Measurements from ENCODE around the gene PIM3.

The PIM3 gene

GRCh38 chr22:49943405-49943765 is 17.2 kb upstream of the PIM3 start:
- DNase-seq (ENCODE audit: low read depth): no peak

- no peak for DNase-seq (ENCODE audit: low read depth)
Measured at GRCh38 chr22:49943771-49944398, 16.7 kb upstream of the PIM3 start.

DNA sequence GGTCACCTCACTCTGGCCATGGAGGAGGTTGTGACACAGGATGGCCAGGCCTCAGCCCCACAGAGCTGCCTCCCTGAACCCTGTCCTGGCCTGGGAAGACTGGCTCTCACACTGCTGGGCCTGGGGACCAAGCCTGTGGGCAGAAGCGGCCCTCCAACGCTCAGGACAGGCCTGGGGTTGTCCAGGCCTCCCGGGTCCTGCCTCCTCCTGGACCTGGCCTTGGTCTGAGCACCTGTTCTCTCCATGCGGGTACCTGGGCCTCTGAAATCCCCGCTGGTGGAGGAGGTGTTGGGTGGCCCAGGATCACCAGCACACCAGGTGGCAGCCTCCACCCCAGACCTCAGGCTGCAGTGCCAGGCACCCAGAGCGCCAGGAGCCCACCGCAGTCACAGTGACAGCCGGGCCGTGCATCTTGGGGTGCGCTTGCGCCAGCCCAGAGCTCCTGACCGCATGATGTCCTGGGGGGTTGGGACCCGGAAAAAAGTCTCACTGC is 16.1 kb upstream of the PIM3 start:
- no peak for DNase-seq (ENCODE audit: low read depth)

DNA sequence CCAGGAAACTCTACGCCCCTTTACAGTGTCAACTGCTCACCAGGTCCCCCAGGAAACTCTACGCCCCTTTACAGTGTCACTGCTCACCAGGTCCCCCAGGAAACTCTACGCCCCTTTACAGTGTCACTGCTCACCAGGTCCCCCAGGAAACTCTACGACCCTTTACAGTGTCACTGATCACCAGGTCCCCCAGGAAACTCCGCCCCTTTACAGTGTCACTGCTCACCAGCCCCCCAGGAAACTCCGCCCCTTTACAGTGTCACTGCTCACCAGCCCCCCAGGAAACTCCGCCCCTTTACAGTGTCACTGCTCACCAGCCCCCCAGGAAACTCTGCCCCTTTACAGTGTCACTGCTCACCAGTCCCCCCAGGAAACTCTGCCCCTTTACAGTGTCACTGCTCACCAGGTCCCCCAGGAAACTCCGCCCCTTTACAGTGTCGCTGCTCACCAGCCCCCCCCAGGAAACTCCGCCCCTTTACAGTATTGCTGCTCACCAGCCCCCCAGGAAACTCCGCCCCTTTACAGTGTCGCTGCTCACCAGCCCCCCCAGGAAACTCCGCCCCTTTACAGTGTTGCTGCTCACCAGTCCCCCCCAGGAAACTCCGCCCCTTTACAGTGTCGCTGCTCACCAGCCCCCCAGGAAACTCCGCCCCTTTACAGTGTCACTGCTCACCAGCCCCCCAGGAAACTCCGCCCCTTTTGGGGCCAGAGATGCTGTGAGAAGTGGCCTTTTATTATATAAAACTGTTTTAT is 15.4 kb upstream of the PIM3 start:
- DNase-seq (ENCODE audit: low read depth): peak; percentile 40

DNA sequence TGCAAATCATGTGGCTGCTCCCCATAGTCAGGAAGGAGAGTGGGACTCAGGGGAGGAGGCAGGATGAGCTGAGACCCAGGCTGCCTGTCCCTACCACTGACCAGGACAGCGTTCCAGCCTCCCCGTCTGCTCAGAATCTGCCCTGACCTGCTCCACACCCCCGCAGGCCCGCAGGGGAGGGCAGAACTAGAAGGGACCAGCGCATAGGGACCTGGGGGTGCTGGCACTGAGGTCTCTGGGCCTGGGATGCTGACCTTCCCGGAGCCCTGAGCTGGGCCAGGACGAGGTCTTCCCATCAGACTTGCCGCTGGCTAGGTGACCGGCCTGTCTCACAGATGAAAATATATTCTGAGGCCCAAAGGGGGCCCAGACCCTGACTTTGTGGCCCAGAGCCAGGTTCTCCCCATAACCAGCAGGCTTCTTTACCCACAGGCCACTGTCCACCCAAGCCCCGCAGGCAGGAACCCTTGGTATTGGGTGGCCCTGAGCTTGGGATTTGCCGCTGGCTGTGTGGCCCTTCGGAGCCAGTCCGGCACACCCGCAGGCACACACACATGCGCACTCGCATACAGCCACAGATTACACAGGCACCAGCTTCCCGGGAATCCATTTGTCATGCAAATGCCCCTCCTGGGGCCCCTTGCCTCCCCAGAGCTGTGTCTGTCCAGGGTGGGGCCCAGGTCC is 13.8 kb upstream of the PIM3 start:
- no peak for DNase-seq (ENCODE audit: low read depth)

DNA sequence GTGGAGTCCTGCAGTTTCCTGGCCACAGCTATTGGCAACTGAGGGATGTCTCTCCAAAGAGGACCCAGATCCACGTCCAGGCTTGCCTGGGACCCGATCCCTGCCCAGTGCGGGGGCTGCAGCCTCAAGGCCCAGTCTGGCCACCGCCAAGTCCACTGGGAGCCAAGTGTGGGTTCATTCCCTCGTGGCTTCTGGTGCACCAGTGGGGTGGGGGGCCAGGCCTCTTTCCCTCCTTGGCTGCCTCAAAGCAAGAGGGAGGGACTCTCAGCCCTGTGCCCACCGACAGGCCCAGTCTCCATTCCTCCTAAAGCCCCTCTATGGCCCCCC is 13.3 kb upstream of the PIM3 start:
- no peak for DNase-seq (ENCODE audit: low read depth)

DNA sequence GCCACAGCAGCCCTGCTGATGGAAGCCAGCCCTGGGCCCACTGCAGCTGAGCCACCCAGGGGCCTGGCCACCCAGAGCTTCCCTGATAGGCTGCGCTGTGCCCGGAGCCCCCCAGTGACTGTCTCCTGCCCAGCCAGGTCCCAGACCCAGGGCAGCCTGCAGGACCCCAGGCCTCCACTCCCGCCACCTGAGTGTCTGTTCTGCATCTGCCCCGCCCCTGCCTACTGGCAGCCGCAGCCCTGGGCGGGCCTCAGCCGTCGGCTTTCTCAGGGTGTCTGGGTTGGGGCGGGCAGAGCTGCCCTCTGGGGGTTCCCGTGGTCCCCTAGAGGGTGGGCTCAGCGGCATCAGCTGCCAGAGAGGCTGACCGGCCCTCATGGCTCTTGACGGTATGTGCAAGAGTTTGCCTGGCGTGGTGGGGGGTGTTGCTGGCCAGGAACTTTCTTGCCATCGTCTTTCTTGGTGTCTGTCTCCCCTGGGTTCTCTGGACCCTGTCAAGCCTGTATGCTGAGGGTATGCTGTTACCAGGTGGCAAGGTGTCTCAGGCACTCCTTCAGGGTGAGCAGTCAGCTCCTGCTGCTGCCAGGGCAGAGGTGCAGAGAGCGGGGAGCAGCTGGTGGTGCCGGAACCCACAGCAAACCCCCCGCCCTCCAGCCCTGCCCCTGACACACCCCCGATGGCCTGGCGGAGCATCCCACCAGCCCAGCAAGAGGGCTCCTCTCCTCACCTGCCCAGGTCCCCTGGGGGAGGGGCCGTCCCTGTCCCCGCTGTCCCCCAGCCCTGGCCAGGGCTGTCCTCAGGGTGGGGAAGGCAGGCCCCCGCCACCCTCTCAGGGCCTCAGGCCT is 12.2 kb upstream of the PIM3 start:
- no peak for DNase-seq (ENCODE audit: low read depth)

GRCh38 chr22:49948958-49949913 is 11.3 kb upstream of the PIM3 start:
- no peak for DNase-seq (ENCODE audit: low read depth)

DNA sequence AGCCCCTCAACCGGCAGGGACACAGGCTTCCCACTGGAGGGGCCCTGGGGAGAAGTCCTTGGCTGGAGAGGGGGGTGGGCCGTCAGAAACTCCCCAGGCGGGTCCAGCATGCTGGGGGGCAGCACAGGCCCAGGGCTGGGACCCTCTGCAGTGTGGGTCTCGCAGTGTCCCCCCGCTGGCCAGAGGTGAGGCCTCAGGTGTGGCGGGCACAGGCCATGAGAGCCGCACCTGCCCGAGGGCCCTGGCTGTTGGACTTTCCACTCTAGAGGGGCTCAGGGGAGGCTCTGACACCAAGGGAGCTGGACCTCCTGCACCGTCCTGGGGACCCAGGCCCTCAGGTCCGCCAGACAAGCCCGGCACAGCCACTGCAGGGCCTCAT is 10.7 kb upstream of the PIM3 start:
- DNase-seq (ENCODE audit: low read depth): no peak

GRCh38 chr22:49950396-49950994 is 10.1 kb upstream of the PIM3 start:
- no peak for DNase-seq (ENCODE audit: low read depth)

DNA sequence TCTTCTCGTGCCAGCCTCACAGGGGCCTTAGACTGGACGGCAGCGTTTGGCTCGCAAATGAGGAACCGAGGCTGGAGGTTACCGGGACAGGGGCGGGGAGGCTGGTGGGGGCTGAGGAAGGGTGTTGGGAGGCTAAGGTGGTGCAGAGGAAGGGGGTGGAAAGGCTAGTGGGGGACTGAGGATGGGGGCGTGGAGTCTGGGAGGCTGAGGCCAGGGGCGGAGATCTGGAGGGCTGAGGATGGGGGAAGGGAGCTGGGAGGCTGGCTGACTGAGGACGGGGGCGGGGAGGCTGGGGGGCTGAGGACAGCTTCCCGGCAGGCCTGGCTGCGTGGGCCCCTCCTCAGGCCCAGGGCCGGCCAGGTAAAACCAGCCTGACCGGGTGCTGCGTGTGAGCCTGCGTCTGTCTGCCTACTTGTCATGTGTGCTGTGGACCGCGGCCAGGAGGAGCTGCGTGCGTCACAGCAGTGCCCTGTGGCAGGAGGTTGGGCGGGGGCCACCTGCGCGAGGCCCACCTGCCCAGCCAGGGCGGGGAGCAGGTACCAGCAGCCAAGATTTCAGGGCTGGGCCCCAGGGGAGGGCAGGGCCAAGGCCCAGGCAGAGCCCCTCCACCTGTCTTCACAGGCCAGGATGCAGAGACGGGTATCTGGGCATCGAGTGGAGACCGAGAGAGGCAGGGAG is 9.4 kb upstream of the PIM3 start:
- no peak for DNase-seq (ENCODE audit: low read depth)

GRCh38 chr22:49951678-49951985 is 8.9 kb upstream of the PIM3 start:
- no peak for DNase-seq (ENCODE audit: low read depth)

DNA sequence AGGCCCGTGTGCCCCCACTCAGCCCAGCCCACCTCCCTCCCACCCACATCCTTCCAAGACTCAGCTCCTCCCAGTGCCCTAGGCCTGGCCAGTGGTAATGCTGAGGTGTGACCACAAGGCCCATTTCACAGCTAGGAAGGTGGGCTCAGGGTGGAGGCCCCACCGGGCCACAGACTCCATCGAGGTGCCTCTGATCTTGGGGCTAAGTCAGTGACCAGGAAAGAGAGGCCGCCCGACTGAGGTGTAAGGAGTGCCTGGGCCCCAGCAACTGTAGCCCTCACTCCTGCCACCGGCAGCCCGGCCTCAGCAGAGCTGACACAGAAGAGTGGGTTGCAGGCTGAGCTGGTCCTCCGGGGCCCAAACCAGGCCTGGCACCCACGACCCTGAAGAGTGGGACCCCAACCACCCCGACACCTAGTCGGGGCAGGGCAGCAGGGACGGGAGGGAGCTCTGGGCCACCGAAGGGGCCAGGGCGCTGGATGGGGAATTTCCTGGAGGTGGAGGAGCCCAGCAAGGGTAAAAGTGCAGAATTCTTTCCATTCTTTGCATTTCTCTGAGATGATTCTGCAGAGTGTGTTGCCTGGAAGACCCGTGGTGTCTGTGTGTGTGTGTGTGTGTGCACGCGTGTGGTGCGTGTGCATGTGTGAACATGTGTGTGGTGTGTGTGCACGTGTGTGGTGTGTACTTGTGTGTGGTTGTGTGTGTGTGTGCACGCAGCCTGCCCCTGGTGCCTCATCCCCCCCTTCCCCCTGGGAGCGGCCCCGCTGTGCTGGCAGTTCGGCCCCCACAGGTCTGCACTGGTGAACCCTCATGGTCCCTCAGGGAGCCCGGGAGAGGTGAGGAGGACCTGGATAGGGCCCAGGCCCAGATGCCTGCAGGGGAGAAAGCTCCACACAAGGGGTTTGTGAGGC is 8.3 kb upstream of the PIM3 start:
- no peak for DNase-seq (ENCODE audit: low read depth)

DNA sequence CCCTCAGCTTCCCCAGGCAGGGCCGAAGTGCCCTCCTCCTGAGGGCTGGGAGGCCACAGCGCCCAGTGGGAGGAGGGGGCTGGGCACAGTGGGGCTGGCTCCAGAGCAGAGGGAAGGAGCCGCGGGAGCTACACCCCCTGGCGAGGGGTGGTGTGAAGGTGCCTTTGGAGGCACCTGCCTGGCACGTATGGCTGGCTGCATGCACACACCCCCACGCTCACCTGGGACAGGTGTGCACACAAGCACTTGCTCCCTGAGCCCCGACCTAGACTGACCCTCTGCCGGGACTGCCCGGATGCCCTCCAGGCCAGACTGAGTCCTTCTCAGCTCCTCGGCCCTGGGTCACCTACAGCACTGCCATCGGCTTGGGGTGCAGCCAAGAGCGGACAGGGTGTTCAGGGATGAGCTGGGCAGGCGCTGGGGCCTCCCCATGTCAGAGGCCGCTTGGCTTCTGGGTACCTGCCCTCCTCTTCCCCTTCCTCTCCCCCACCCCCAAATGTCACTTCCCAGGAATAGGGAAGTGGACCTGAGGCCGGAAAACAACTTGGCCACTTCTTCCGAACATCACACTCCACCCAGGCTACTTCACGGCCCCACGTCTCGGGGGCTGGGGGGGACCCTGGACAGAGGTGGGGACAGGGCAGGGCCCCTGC is 7.4 kb upstream of the PIM3 start:
- no peak for DNase-seq (ENCODE audit: low read depth)

DNA sequence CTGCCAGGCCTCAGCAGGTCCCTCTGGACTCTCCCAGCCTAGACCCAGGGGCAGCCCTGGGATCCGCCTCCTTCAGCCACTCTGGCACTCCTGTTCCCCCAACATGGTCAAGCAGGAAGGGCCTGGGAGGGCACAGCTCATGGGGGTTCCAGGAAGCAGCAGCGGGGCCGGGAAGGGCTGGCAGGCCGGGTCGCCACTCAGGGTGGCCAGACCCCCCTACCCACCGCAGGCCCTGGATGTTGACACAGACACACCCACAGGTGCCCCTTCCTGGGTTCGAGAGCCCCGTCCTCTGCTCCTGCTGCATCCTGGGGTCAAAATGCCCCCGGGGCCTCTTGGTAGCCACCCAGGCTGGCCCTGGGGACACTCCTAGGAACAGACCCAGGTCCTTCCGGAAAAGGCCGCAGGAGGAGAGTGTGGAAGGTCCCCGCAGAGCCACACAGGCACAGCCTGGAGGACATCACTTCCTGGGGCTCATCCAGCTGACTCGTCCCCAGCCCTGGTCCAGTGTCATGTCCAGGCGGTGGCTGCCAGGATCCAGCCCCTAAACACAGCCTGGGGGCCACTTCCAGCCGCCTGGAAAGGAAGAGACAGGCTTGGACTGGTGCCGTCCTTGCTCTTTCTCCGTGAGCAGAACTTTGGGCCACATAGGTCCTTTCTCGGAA is 6.8 kb upstream of the PIM3 start:
- DNase-seq (ENCODE audit: low read depth): no peak

DNA sequence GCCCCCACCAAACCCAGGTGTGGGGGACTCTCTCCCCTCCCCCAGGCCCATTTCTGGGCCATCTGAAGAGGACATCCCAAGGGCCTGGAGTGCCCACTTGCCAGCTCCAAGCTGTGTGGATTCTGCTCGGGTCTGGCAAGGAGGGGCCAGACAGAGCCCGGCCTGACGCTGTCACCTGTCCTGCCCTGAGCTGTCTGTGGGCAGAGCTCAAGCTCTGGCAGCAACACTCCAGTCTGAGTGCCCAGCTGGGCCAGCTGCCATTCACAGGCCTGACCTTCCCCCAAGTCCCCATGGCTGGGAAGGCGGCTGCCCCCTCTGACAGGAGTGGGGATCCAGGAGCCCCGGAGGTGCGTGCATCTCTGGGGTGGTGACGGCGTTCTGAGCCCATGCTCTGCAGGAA is 6.2 kb upstream of the PIM3 start:
- no peak for DNase-seq (ENCODE audit: low read depth)

DNA sequence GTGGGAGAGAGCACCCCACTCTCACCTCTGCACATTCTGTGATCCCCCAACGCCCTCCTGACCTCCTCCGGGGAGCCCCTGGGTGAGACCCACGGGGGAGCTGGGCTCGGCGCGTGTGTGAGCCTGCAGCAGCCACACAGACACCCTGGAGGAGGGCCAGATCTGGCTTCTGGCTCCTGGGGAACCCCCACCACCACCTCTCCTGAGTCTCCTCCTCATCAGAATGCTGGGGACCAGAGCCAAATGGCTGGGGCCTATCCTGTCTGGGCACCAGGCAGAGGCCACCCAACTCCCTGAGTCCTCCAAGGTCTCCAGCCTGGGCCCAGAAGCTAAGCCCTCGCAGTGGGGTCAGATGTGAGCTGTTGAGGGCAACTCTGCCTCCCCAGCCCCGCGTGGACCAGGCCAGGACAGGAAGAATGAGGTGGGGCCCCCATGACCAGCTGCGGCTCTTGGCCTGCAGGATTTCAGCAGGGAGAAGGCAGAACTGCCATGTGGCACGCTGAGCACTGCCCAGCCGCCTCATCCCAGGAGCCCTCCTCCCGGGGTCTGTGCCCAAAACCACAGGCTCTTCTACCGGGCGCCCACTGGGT is 5.5 kb upstream of the PIM3 start:
- DNase-seq (ENCODE audit: low read depth): no peak

Measured in activated T-cell treated with anti-CD3 and anti-CD28 coated beads for 24 hours (primary cell).